ENCODE measurements around the gene RASGRP2.

DNA sequence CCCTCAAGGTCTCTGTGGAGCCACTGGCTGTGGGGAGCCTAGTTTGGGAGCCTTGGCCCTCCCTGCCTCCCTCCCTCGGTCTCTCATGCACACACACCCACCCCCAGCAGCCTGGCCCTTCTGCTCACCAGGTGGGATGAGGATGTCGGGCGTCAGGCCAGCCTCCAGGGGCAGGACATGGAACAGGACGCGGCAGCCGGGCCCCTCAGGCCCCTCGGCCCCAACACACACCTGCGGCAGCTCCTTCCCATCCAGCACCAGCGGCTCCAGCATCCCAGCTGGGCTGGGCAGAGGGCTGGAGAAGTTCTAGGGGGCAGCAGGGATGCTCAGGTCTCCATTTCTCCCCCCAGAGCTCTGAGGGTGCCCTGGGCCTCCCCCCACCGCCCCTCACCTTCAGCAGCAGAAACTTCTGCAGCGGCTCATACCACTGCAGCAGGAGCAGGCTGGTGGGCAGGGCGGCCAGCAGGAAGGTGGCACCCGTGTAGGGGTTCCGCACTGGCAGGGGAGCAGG is 47.9 kb upstream of the RASGRP2 start:
- TF ChIP-seq POLR2AphosphoS5 (IDR thresholded peaks at IDR 0.05): no peak
- TF ChIP-seq, protein P1, sequence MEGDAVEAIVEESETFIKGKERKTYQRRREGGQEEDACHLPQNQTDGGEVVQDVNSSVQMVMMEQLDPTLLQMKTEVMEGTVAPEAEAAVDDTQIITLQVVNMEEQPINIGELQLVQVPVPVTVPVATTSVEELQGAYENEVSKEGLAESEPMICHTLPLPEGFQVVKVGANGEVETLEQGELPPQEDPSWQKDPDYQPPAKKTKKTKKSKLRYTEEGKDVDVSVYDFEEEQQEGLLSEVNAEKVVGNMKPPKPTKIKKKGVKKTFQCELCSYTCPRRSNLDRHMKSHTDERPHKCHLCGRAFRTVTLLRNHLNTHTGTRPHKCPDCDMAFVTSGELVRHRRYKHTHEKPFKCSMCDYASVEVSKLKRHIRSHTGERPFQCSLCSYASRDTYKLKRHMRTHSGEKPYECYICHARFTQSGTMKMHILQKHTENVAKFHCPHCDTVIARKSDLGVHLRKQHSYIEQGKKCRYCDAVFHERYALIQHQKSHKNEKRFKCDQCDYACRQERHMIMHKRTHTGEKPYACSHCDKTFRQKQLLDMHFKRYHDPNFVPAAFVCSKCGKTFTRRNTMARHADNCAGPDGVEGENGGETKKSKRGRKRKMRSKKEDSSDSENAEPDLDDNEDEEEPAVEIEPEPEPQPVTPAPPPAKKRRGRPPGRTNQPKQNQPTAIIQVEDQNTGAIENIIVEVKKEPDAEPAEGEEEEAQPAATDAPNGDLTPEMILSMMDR (IDR thresholded peaks at IDR 0.05): no peak
- TF ChIP-seq POLR2A (IDR thresholded peaks at IDR 0.05): no peak
